Liver (tissue), 9 donors: ENCODE results near the gene CCM2. TPM values are rescaled to one million over a fixed set of nuclear protein-coding genes. Genes with fewer than 3 reads are reported as not detected.

Source experiments
- DNase-seq: peaks from one replicate; pipeline ENCODE4 v3.0.0-alpha.2; 2017; ENCODE audit warnings: low spot score
- H3K27ac ChIP-seq, 2 donors: one replicate each; pipeline ENCODE4 v1.7.0; 2013; ENCODE audit warnings: inconsistent platforms in 2 of 2, low read length in 2 of 2, control low read depth in 1 of 2, low read depth in 1 of 2, mild to moderate bottlenecking in 1 of 2
- H3K27me3 ChIP-seq, 4 donors: one replicate each; pipeline versions ENCODE4 v1.6.1 to v1.7.0; 2013; ENCODE audit warnings: low read length in 3 of 4, inconsistent platforms in 1 of 4, mild to moderate bottlenecking in 1 of 4, moderate library complexity in 1 of 4; ENCODE audit not compliant: control insufficient read depth in 4 of 4, insufficient read depth in 4 of 4
- H3K36me3 ChIP-seq, 4 donors: one replicate each; pipeline versions ENCODE4 v1.6.1 to v1.7.0; 2013; ENCODE audit warnings: low read length in 3 of 4, mild to moderate bottlenecking in 3 of 4, low read depth in 1 of 4, moderate library complexity in 1 of 4; ENCODE audit not compliant: control insufficient read depth in 4 of 4, insufficient read depth in 3 of 4
- H3K4me1 ChIP-seq, 4 donors: one replicate each; pipeline versions ENCODE4 v1.6.1 to v1.7.0; 2013; ENCODE audit warnings: low read length in 3 of 4, mild to moderate bottlenecking in 3 of 4, moderate library complexity in 1 of 4; ENCODE audit not compliant: control insufficient read depth in 4 of 4, insufficient read depth in 4 of 4
- H3K4me3 ChIP-seq, 3 donors: one replicate each; pipeline versions ENCODE4 v1.6.1 to v1.7.0; 2013; ENCODE audit warnings: low read length in 3 of 3, control low read depth in 1 of 3, low read depth in 1 of 3, mild to moderate bottlenecking in 1 of 3
- H3K9ac ChIP-seq, 2 donors: one replicate each; pipeline ENCODE4 v1.7.0; 2013; ENCODE audit warnings: low read length in 2 of 2, mild to moderate bottlenecking in 2 of 2, moderate library complexity in 2 of 2, control low read depth in 1 of 2, low read depth in 1 of 2
- H3K9me3 ChIP-seq, 4 donors: one replicate each; pipeline versions ENCODE4 v1.6.1 to v1.7.0; 2013; ENCODE audit warnings: low read length in 3 of 4; ENCODE audit not compliant: control insufficient read depth in 4 of 4
- EGR1 ChIP-seq, 2 donors: IDR thresholded peaks; 2 replicates each; pipeline ENCODE4 v1.6.1; 2016 to 2018; ENCODE audit warnings: antibody characterized with exemption in 2 of 2, low read depth in 2 of 2
- FOXA2 ChIP-seq: IDR thresholded peaks from 2 replicates; pipeline ENCODE4 v1.6.1; 2016; ENCODE audit warnings: antibody characterized with exemption
- GABPA ChIP-seq, 2 donors: IDR thresholded peaks in 1 of 2; conservative IDR thresholded peaks in 1 of 2; 2 replicates each; pipeline ENCODE4 v1.6.1; 2016; ENCODE audit warnings: antibody characterized with exemption in 2 of 2, mild to moderate bottlenecking in 1 of 2, moderate library complexity in 1 of 2
- HNF4A ChIP-seq, 2 donors: conservative IDR thresholded peaks; 2 replicates each; pipeline ENCODE4 v1.6.1; 2016; ENCODE audit warnings: antibody characterized with exemption in 2 of 2, mild to moderate bottlenecking in 2 of 2
- HNF4G ChIP-seq: IDR thresholded peaks from 2 replicates; pipeline ENCODE4 v1.6.1; 2016; ENCODE audit warnings: antibody characterized with exemption
- JUND ChIP-seq, 2 donors: IDR thresholded peaks; 2 replicates each; pipeline ENCODE4 v1.6.1; 2016; ENCODE audit warnings: antibody characterized with exemption in 2 of 2
- NR2F2 ChIP-seq: IDR thresholded peaks from 2 replicates; pipeline ENCODE4 v1.6.1; 2016; ENCODE audit warnings: antibody characterized with exemption
- RAD21 ChIP-seq, 2 donors: IDR thresholded peaks; 2 replicates each; pipeline ENCODE4 v1.6.1; 2016; ENCODE audit warnings: antibody characterized with exemption in 2 of 2, mild to moderate bottlenecking in 2 of 2
- SP1 ChIP-seq: IDR thresholded peaks from 2 replicates; pipeline ENCODE4 v1.6.1; 2018; ENCODE audit warnings: antibody characterized with exemption, mild to moderate bottlenecking
- TAF1 ChIP-seq: conservative IDR thresholded peaks from 2 replicates; pipeline ENCODE4 v1.6.1; 2016; ENCODE audit warnings: antibody characterized with exemption, mild to moderate bottlenecking
- YY1 ChIP-seq: IDR thresholded peaks from 2 replicates; pipeline ENCODE4 v1.6.1; 2016; ENCODE audit warnings: antibody characterized with exemption, mild to moderate bottlenecking
- WGBS: extraction: QIAGEN DNeasy Blood & Tissue Kit; methylation state at CpG from one replicate; pipeline ENCODE4 v1.1.7; 2013; 5-methylcytosine and 5-hydroxymethylcytosine counted together
- polyA plus RNA-seq, 2 donors: library from polyadenylated mRNA; stranded (reverse) in 1 of 2; unstranded in 1 of 2; fragments of 200-250 nt in 1 of 2; fragments of >200 nt in 1 of 2; fragmentation: Nextera tagmentation in 1 of 2; extraction: Ambion mirVana in 1 of 2; gene quantifications; one replicate each; pipeline versions ENCODE4 v1.2.1 to v1.2.3, GENCODE V29; 2013 to 2015
- total RNA-seq, 2 donors: library from RNA; depleted of rRNA; stranded (reverse); fragments of >200 nt; gene quantifications; one replicate each; pipeline ENCODE4 v1.2.3, GENCODE V29; 2014
- TF ChIP-seq, protein P1 (sequence below): fragments of 150-350 bp; IDR thresholded peaks from 2 replicates; pipeline ENCODE4 v1.5.1; 2017; ENCODE audit warnings: improper control_type of control experiment, low read depth, low read length; ENCODE audit not compliant: missing input control
- TF ChIP-seq, protein P2 (sequence below): IDR thresholded peaks from 2 replicates; pipeline ENCODE4 v1.6.1; 2016; ENCODE audit warnings: antibody characterized with exemption, mild to moderate bottlenecking
- TF ChIP-seq, protein P3 (sequence below): IDR thresholded peaks from 2 replicates; pipeline ENCODE4 v1.6.1; 2016; ENCODE audit warnings: antibody characterized with exemption
- TF ChIP-seq, protein P4 (sequence below): IDR thresholded peaks from 2 replicates; pipeline ENCODE4 v1.6.1; 2016; ENCODE audit warnings: antibody characterized with exemption
- donor health status: healthy.
- donor health status: healthy.
- donor health status: healthy.
- donor health status: healthy.
- donor health status: healthy.

The CCM2 gene
- total and polyA plus RNA-seq, 4 donors = 26.3 to 65.0 (median 47.5) TPM

DNA sequence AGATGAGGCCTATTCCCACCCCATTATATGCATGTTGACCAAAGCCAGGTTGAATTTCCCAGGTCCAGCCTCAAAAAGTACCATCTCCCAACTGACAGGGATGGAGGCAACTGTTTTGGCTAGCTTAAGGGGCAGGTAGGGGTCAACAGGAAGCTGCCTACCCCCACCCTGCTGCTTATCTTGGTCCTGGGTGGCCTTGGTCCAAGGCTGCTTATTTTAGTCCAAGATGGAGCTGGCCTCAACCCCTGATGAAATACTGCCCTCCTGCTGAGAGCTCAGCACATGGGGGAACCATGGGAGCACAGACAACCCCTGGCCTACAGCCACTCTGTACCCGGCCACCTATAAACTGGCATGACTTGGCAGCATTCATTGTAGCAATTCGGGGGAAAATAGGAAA, 44.3 kb upstream of the CCM2 start:
- H3K9ac ChIP-seq = no peak overlapping the region
- no peak for DNase-seq
- no peaks in the 10 kb centered on the region for H3K4me1 ChIP-seq
- TF ChIP-seq YY1 = no peak
- no peak for TF ChIP-seq RAD21 (IDR thresholded peaks at IDR 0.05)
- TF ChIP-seq, protein P1, sequence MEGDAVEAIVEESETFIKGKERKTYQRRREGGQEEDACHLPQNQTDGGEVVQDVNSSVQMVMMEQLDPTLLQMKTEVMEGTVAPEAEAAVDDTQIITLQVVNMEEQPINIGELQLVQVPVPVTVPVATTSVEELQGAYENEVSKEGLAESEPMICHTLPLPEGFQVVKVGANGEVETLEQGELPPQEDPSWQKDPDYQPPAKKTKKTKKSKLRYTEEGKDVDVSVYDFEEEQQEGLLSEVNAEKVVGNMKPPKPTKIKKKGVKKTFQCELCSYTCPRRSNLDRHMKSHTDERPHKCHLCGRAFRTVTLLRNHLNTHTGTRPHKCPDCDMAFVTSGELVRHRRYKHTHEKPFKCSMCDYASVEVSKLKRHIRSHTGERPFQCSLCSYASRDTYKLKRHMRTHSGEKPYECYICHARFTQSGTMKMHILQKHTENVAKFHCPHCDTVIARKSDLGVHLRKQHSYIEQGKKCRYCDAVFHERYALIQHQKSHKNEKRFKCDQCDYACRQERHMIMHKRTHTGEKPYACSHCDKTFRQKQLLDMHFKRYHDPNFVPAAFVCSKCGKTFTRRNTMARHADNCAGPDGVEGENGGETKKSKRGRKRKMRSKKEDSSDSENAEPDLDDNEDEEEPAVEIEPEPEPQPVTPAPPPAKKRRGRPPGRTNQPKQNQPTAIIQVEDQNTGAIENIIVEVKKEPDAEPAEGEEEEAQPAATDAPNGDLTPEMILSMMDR = no peak
- no peak for TF ChIP-seq GABPA (IDR thresholded peaks at IDR 0.05 in 1 of 2, conservative IDR thresholded peaks at IDR 0.05 in 1 of 2)
- no peak for TF ChIP-seq JUND (IDR thresholded peaks at IDR 0.05)
- TF ChIP-seq, protein P2, sequence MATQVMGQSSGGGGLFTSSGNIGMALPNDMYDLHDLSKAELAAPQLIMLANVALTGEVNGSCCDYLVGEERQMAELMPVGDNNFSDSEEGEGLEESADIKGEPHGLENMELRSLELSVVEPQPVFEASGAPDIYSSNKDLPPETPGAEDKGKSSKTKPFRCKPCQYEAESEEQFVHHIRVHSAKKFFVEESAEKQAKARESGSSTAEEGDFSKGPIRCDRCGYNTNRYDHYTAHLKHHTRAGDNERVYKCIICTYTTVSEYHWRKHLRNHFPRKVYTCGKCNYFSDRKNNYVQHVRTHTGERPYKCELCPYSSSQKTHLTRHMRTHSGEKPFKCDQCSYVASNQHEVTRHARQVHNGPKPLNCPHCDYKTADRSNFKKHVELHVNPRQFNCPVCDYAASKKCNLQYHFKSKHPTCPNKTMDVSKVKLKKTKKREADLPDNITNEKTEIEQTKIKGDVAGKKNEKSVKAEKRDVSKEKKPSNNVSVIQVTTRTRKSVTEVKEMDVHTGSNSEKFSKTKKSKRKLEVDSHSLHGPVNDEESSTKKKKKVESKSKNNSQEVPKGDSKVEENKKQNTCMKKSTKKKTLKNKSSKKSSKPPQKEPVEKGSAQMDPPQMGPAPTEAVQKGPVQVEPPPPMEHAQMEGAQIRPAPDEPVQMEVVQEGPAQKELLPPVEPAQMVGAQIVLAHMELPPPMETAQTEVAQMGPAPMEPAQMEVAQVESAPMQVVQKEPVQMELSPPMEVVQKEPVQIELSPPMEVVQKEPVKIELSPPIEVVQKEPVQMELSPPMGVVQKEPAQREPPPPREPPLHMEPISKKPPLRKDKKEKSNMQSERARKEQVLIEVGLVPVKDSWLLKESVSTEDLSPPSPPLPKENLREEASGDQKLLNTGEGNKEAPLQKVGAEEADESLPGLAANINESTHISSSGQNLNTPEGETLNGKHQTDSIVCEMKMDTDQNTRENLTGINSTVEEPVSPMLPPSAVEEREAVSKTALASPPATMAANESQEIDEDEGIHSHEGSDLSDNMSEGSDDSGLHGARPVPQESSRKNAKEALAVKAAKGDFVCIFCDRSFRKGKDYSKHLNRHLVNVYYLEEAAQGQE = no peak
- no peak for TF ChIP-seq HNF4A (conservative IDR thresholded peaks at IDR 0.05)
- no peak for TF ChIP-seq FOXA2
- TF ChIP-seq HNF4G = no peak
- TF ChIP-seq NR2F2 = no peak
- TF ChIP-seq, protein P3, sequence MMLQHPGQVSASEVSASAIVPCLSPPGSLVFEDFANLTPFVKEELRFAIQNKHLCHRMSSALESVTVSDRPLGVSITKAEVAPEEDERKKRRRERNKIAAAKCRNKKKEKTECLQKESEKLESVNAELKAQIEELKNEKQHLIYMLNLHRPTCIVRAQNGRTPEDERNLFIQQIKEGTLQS = no peak
- 73% methylated on average over 2 of the region's 2 CpGs for WGBS
- H3K4me3 ChIP-seq = no peak overlapping the region
- H3K36me3 ChIP-seq = no peaks in the 10 kb centered on the region
- H3K9me3 ChIP-seq = no peaks in the 10 kb centered on the region
- no peaks in the 10 kb centered on the region for H3K27me3 ChIP-seq
- H3K27ac ChIP-seq = no peak overlapping the region

DNA sequence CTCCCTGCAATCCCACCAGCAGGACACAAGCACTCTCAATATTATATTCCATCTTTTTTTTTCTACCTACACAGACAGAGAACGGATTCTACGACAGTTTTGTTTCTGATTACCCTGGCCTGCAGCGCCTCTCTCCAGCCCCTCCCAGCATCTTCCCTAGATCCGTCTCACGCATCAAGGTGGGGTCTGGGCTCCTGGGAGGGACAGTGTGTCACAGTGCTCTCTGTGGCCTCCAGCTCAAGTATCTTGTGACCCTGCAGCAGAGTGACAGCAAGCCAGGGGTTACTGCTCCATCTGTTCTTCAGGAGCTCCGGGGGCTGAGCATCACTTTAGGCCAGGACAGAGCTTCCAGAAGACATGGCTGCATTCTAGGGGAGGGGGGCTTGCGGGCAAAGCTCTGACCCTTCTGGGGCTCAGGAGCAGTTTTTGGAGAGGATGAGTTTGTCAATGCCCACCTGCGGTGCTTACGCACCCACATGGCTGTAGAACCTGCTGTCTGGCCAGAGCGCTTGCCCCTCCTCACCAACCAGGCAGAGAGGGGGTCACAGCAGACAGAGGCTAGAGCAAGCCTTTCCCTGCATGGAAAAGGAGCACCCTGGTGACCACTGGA, 43.7 kb upstream of the CCM2 start:
- H3K27me3 ChIP-seq = no peaks in the 10 kb centered on the region
- no peaks in the 10 kb centered on the region for H3K36me3 ChIP-seq
- DNase-seq = no peak
- WGBS = 93% methylated on average over 10 of the region's 10 CpGs
- no peak overlapping the region for H3K27ac ChIP-seq
- no peak overlapping the region for H3K4me3 ChIP-seq
- H3K9ac ChIP-seq = no peak overlapping the region
- no peaks in the 10 kb centered on the region for H3K4me1 ChIP-seq
- TF ChIP-seq, protein P3 = no peak
- TF ChIP-seq FOXA2 (no peak), EGR1 (IDR thresholded peaks at IDR 0.05; ENCODE audit: low read depth in 2 of 2) (no peak), SP1 (no peak), GABPA (IDR thresholded peaks at IDR 0.05 in 1 of 2, conservative IDR thresholded peaks at IDR 0.05 in 1 of 2) (no peak), YY1 (no peak), NR2F2 (no peak), TAF1 (no peak)
- TF ChIP-seq, protein P4, sequence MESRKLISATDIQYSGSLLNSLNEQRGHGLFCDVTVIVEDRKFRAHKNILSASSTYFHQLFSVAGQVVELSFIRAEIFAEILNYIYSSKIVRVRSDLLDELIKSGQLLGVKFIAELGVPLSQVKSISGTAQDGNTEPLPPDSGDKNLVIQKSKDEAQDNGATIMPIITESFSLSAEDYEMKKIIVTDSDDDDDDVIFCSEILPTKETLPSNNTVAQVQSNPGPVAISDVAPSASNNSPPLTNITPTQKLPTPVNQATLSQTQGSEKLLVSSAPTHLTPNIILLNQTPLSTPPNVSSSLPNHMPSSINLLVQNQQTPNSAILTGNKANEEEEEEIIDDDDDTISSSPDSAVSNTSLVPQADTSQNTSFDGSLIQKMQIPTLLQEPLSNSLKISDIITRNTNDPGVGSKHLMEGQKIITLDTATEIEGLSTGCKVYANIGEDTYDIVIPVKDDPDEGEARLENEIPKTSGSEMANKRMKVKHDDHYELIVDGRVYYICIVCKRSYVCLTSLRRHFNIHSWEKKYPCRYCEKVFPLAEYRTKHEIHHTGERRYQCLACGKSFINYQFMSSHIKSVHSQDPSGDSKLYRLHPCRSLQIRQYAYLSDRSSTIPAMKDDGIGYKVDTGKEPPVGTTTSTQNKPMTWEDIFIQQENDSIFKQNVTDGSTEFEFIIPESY = no peak
- no peaks in the 10 kb centered on the region for H3K9me3 ChIP-seq
